Endothelial cell of umbilical vein (primary cell): ENCODE measurements around the gene APOF. TPM values are rescaled to one million over a fixed set of nuclear protein-coding genes. Genes with fewer than 3 reads are reported as not detected.

Source experiments
- BruUV-seq: library from RNA; stranded (reverse); fragments of 400-500 nt; replicated peaks from 2 replicates; lab custom pipeline; 2021; lab: Mats Ljungman, UMichigan
- CTCF ChIA-PET: fragments of 300-600, 350-600 bp; sonication (Branson Sonifier 250); formaldehyde crosslinking; loops from one replicate; lab custom pipeline; 2021; ENCODE audit warnings: antibody characterized with exemption, inconsistent platforms; lab: Charles Lee
- POLR2A ChIA-PET: fragments of 300-600, 350-600 bp; sonication (Branson Sonifier 250); formaldehyde crosslinking; loops from one replicate; lab custom pipeline; 2021; ENCODE audit warnings: antibody characterized with exemption, inconsistent platforms; lab: Charles Lee
- DNase-seq: peaks from one replicate; pipeline ENCODE4 v3.0.0-alpha.2; 2011; ENCODE audit warnings: low read depth, low spot score
- FAIRE-seq: peaks from 2 replicates; lab custom pipeline; 2011; peaks lifted over from hg19 to GRCh38; lab: Jason Lieb, UNC
- H2AFZ ChIP-seq: 2 replicates; pipeline ENCODE4 v1.6.0; 2012; ENCODE audit warnings: low read depth, low read length, control low read depth, inconsistent platforms
- H3K27ac ChIP-seq: 2 replicates; pipeline ENCODE4 v1.5.1; 2011; ENCODE audit warnings: low read depth, mild to moderate bottlenecking, control low read depth, low read length, moderate library complexity; ENCODE audit not compliant: insufficient read depth
- H3K27me3 ChIP-seq, 2 experiments: 2 replicates each; pipeline versions ENCODE4 v1.6.0 to v1.6.1; 2011; ENCODE audit warnings: low read length in 2 of 2, mixed read lengths in 1 of 2; ENCODE audit not compliant: control insufficient read depth in 2 of 2, insufficient read depth in 2 of 2
- H3K36me3 ChIP-seq, 2 experiments: 2 replicates in 1 of 2; 3 replicates in 1 of 2; pipeline ENCODE4 v1.5.1; 2011; ENCODE audit warnings: low read length in 2 of 2, mild to moderate bottlenecking in 1 of 2, moderate library complexity in 1 of 2; ENCODE audit not compliant: control insufficient read depth in 2 of 2, insufficient read depth in 2 of 2; ENCODE audit errors: extremely low read depth in 1 of 2
- H3K4me1 ChIP-seq: 3 replicates; pipeline ENCODE4 v1.5.1; 2011; ENCODE audit warnings: mild to moderate bottlenecking, low read length; ENCODE audit not compliant: control insufficient read depth, insufficient read depth; ENCODE audit errors: extremely low read depth
- H3K4me2 ChIP-seq: 2 replicates; pipeline ENCODE4 v1.6.1; 2011; ENCODE audit warnings: low read length, control low read depth, mixed read lengths; ENCODE audit not compliant: insufficient read depth
- H3K4me3 ChIP-seq, 3 experiments: fragments of 200-600 bp in 1 of 3; sonication (generic), shearing (Covaris generic) in 1 of 3; replicated peaks in 1 of 3; 2 replicates each; pipeline ENCODE4 v1.5.1; 2011 to 2016; ENCODE audit warnings: control low read depth in 3 of 3, low read length in 3 of 3, mild to moderate bottlenecking in 2 of 3, inconsistent platforms in 1 of 3, low read depth in 1 of 3, moderate library complexity in 1 of 3; ENCODE audit not compliant: insufficient read depth in 1 of 3
- H3K79me2 ChIP-seq: 2 replicates; pipeline ENCODE4 v1.6.0; 2012; ENCODE audit warnings: low read length, inconsistent platforms; ENCODE audit not compliant: control insufficient read depth, insufficient read depth
- H3K9ac ChIP-seq: replicated peaks from 2 replicates; pipeline ENCODE3; 2011; ENCODE audit warnings: low read length, control low read depth; ENCODE audit not compliant: insufficient read depth; ENCODE audit errors: extremely low read depth
- H3K9me1 ChIP-seq: replicated peaks from 3 replicates; pipeline ENCODE4 v1.6.0; 2011; ENCODE audit warnings: mild to moderate bottlenecking, low read length; ENCODE audit not compliant: control insufficient read depth, insufficient read depth; ENCODE audit errors: extremely low read depth
- H3K9me3 ChIP-seq: replicated peaks from 2 replicates; pipeline ENCODE4 v1.5.1; 2012; ENCODE audit warnings: low read length, inconsistent platforms; ENCODE audit not compliant: control insufficient read depth, insufficient read depth
- H4K20me1 ChIP-seq: replicated peaks from 2 replicates; pipeline ENCODE3; 2011; ENCODE audit warnings: mild to moderate bottlenecking, low read length; ENCODE audit not compliant: control insufficient read depth, insufficient read depth; ENCODE audit errors: extremely low read depth
- CTCF ChIP-seq, 2 donors: IDR thresholded peaks; 1 replicate in 1 of 2; 2 replicates in 1 of 2; pipeline ENCODE4 v1.5.1; 2011; ENCODE audit warnings: low read length in 2 of 2, mild to moderate bottlenecking in 2 of 2, moderate library complexity in 2 of 2, control low read depth in 1 of 2, inconsistent platforms in 1 of 2, low read depth in 1 of 2; ENCODE audit not compliant: insufficient read depth in 1 of 2; ENCODE audit errors: extremely low read depth in 1 of 2
- EZH2 ChIP-seq: IDR thresholded peaks from 2 replicates; pipeline ENCODE4 v1.6.1; 2012; ENCODE audit warnings: borderline replicate concordance, low read depth, mild to moderate bottlenecking, moderate library complexity, low read length, inconsistent platforms; ENCODE audit not compliant: severe bottlenecking
- FOS ChIP-seq: IDR thresholded peaks from 2 replicates; pipeline ENCODE4 v1.6.1; 2011; ENCODE audit warnings: mild to moderate bottlenecking, low read length, moderate library complexity, borderline replicate concordance; ENCODE audit not compliant: insufficient read depth
- GATA2 ChIP-seq: IDR thresholded peaks from 2 replicates; pipeline ENCODE4 v1.7.0; 2011; ENCODE audit warnings: low read depth, mild to moderate bottlenecking, moderate library complexity, mixed read lengths, low read length; ENCODE audit not compliant: insufficient read length, insufficient read depth
- POLR2AphosphoS5 ChIP-seq: IDR thresholded peaks from 2 replicates; pipeline ENCODE4 v1.6.1; 2012; ENCODE audit warnings: low read depth, mild to moderate bottlenecking, control low read depth, low read length, moderate library complexity; ENCODE audit not compliant: insufficient read depth
- dilution Hi-C: fragments of 300-500 bp; cut with MboI; formaldehyde crosslinking; loops from one replicate; pipeline ENCODE4 v1.15.0; 2019; ENCODE audit warnings: low sequenced_read_pairs; ENCODE audit not compliant: extremely low pct_ligation_motif_present
- intact Hi-C: fragments of 100-400 bp; cut with micrococcal nuclease; formaldehyde crosslinking; loops from one replicate; pipeline ENCODE4 v1.10.0; 2022
- polyA plus RNA-seq, 4 experiments: library from polyadenylated mRNA; depleted of rRNA in 3 of 4; stranded (reverse) in 3 of 4; unstranded in 1 of 4; fragments of >200 nt; gene quantifications; 2 replicates each; pipeline versions ENCODE4 v1.2.1 to v1.2.3, GENCODE V29; 2011 to 2012; ENCODE audit warnings: missing spikeins in 1 of 4
- total RNA-seq: library from RNA; stranded (reverse); gene quantifications from 2 replicates; pipeline ENCODE4 v1.2.3, GENCODE V29; 2021

APOF gene
- total and polyA plus RNA-seq, 2 donors (not counting 3 experiments of a cell fraction or from before 2014, with no cell fraction given): not detected

GRCh38 chr12:56334490-56334793, 28.2 kb downstream of the APOF start:
- ChIA-PET POLR2A (no interaction called here), CTCF (interaction anchor here (1.1 to 2.7 kb wide), 4 partner anchors 18 to 145 kb away, joined by 4 to 13 read pairs (median 6); partner anchors contain the start of genes CNPY2 and SMARCC2)
- no peaks in the 10 kb centered on the region for H3K9me3 ChIP-seq
- FAIRE-seq (peak; percentile 63), DNase-seq (no peak)
- H3K36me3 ChIP-seq: no peaks in the 10 kb centered on the region
- peak overlapping the region; percentile 89 for H3K9ac ChIP-seq
- H3K4me3 ChIP-seq: peak overlapping the region; percentile 8 to 70 (median 46)
- no peaks in the 10 kb centered on the region for H4K20me1 ChIP-seq
- H3K27me3 ChIP-seq: no peaks in the 10 kb centered on the region
- peak overlapping the region; percentile 68 for H3K4me2 ChIP-seq
- intact Hi-C loops: loop anchor here (1.0 kb wide), 3 partner anchors 18 to 130 kb away; partner anchors contain the start of gene STAT2
- TSS peak; percentile 97 for BruUV-seq
- no peak for TF ChIP-seq FOS
- no peak for TF ChIP-seq CTCF (IDR thresholded peaks at IDR 0.05; ENCODE audit: extremely low read depth in 1 of 2, insufficient read depth in 1 of 2, low read depth in 1 of 2, low read length in 2 of 2)
- TF ChIP-seq EZH2: no peak
- peak; percentile 40 for TF ChIP-seq POLR2AphosphoS5
- no peak for TF ChIP-seq GATA2
- H3K79me2 ChIP-seq: no peaks in the 10 kb centered on the region
- H3K9me1 ChIP-seq: no peaks in the 10 kb centered on the region
- peak overlapping the region; percentile 40 for H2AFZ ChIP-seq
- dilution Hi-C loops: no loop called here
- H3K27ac ChIP-seq: peak overlapping the region; percentile 97
- peaks cover 16% of the 10 kb centered on the region for H3K4me1 ChIP-seq
